Measurements from ENCODE around the gene SPAG4. TPM values are rescaled to one million over a fixed set of nuclear protein-coding genes. Genes with fewer than 3 reads are reported as not detected.

SPAG4 gene
- total RNA-seq, 1 donor from 2014 or later = 5.7 TPM

GRCh38 chr20:35652641-35653429 lies 37.2 kb downstream of the SPAG4 start:
- no peak for DNase-seq (ENCODE audit: extremely low read depth, low read depth, low spot score)

DNA sequence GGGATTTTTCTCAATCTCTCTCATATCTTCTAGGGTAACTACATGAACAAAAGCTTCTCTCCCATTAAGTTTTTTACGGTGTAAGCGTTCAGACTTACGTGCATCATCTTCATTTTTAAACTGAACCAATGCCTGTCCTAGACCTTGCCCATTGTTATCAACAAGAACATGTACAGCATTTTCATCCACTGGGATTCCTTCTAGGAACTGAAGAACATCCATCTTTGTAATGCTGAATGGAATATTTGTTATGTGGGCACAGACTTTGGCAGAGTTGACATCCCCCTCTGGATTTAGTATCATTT lies 37.8 kb downstream of the SPAG4 start:
- no peak for DNase-seq (ENCODE audit: extremely low read depth, low read depth, low spot score)

DNA sequence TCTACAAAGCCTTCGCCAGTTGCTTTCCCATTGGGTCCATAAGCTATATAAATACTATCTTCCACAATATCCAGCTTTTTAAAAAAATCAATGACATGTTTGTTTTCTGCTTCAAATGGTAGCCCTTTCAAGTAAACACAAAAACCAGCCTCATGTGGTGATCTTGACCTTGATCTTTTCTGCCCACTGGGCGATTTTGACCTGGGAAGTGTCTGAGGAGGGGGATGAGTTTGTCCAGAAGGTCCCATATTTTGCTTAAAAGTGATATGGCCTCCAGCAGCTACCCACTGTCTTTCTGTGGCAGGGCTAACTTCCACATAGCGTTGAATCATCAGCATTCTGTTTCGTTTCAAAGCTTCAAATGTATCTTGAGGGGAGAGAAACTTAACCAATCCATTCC lies 38.3 kb downstream of the SPAG4 start:
- no peak for DNase-seq (ENCODE audit: extremely low read depth, low read depth, low spot score)

DNA sequence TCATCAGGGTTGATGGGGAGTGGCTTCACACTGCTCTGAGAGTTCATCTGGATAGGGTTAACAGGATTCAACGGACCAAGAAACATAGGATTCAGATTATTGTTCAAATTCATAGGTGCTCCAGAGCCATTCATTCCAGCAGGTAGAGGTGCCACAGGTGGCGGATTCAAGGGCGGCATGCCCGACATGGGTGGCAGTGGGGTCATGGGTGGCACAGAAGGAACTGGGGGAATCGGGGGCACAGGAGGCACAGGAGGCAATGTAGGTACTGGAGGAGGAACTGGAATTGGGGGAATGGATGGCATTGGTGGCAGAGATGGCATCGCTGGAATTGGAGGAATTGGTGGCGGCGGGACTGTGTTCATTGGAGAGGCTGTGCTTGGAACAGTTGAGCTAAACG lies 38.8 kb downstream of the SPAG4 start:
- DNase-seq (ENCODE audit: extremely low read depth, low read depth, low spot score) = no peak

DNA sequence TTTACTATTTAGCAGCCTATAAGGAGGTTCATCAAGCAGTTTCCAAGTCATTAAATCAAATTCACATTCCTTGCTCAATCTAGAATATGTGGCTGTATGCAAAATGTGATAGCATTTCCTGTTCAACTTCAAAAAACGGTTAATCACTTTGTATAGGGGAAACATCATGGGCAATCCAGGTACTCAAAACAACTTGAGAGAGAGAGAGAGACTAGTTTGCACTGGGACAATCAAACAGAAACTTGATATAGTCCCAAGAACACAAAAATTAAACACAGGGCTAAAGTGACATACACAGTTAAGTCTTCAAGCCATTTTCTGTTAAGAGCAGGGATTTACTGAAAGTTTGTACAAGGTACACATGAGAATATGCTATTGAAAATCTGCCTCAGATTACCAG lies 41.6 kb downstream of the SPAG4 start:
- no peak for DNase-seq (ENCODE audit: extremely low read depth, low read depth, low spot score)

DNA sequence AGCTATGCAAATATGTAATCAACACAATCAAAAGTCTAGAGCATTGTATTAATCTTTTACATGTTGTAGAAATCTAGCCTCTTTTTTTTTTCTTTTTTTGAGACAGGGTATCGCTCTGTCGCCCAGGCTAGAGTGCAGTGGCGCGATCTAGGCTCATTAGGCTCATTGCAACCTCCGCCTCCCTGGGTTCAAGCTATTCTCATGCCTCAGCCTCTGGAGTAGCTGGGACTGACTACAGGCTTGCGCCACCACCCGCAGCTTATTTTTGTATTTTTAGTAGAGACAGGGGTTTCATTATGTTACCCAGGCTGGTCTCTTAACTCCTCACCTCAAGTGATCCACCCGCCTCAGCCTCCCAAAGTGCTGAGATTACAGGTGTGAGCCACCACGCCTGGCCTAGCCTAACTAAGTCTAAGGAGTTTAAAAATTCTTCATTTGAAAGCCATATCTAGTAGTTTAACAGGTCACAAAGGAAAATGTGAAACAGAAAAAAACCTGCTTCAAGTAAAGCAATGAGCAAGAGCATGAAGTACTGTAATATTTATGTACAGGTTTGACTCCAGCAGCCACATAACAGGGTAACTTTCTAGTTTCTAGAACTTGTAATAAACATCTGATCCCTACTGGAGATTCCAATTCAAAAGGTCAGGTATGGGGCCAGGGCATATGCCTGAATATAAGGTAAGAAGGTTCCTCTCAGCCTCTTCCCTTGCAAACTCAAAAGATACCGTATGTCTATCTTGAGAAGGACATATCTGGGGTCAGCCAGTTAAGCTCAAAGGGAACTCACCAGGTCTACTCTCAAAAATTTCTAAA lies 44.7 kb downstream of the SPAG4 start:
- no peak for DNase-seq (ENCODE audit: extremely low read depth, low read depth, low spot score)

GRCh38 chr20:35661053-35661452 lies 45.4 kb downstream of the SPAG4 start:
- no peak for DNase-seq (ENCODE audit: extremely low read depth, low read depth, low spot score)

GRCh38 chr20:35661908-35662307 lies 46.3 kb downstream of the SPAG4 start:
- DNase-seq (ENCODE audit: extremely low read depth, low read depth, low spot score) = no peak

- no peak for DNase-seq (ENCODE audit: extremely low read depth, low read depth, low spot score)
Observed at GRCh38 chr20:35662551-35662950, 46.9 kb downstream of the SPAG4 start.

- no peak for DNase-seq (ENCODE audit: extremely low read depth, low read depth, low spot score)
Observed at GRCh38 chr20:35663516-35664465, 48.2 kb downstream of the SPAG4 start.

GRCh38 chr20:35664466-35665206 lies 49.0 kb downstream of the SPAG4 start, which contains the start of the genes CPNE1 and RBM12:
CPNE1 (minus strand) TSS chr20:35664900; CDS start chr20:35632923, 31,977 bp downstream.
RBM12 (minus strand) TSS chr20:35664900; CDS start chr20:35655322, 9,578 bp downstream.
- DNase-seq (ENCODE audit: extremely low read depth, low read depth, low spot score) = peak; percentile 72

DNA sequence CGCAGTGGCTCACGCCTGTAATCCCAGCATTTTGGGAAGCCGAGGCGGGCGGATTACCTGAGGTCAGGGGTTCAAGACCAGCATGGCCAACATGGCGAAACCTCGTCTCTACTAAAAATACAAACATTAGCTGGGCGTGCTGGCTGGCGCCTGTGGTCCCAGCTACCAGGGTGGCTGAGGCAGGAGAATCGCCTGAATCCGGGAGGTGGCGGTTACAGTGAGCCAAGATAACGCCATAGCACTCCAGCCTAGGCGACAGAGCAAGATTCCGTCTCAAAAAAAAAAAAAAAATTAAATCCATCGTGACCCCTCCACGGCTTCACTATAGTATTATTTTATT lies 50.3 kb downstream of the SPAG4 start:
- DNase-seq (ENCODE audit: extremely low read depth, low read depth, low spot score) = no peak

DNA sequence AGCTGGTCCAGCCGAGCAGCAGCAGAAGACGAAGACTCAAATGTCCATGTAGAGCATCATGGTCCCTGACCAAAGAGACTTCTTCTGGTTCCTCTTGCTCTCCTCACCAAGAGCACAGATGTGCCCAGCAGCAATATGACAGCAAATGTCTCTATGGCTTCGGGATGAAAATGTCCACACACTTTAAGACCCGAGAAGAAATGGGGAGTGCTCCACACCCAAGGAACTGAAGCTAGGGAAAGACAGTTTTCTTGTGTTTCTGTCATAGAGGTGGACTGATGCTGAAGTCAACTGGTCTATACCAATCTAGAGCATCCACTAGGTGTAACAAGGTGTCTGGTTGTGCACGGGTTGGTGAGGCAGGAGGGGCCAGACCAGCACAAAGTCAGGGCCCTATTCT lies 53.6 kb downstream of the SPAG4 start:
- no peak for DNase-seq (ENCODE audit: extremely low read depth, low read depth, low spot score)

- DNase-seq (ENCODE audit: extremely low read depth, low read depth, low spot score) = no peak
Observed at GRCh38 chr20:35669681-35670080, 54.1 kb downstream of the SPAG4 start.

Other genes with a start within 250 kb of the SPAG4 start
- gene UQCC1, start 203.9 kb upstream of the SPAG4 start, total RNA-seq = 26.0 and 36.2 TPM in 2 replicates
- 0.53 and 6.1 TPM in 2 replicates for gene GDF5, start 177.6 kb upstream of the SPAG4 start, total RNA-seq
- gene CEP250, start 160.2 kb upstream of the SPAG4 start, total RNA-seq = 31.6 and 32.0 TPM in 2 replicates
- gene C20orf173, start 86.2 kb upstream of the SPAG4 start, total RNA-seq = not detected in 2 replicates
- gene ERGIC3, start 73.8 kb upstream of the SPAG4 start, total RNA-seq = 170 and 258 TPM in 2 replicates
- 93.1 and 149 TPM in 2 replicates for gene CPNE1, start 49.1 kb downstream of the SPAG4 start, total RNA-seq
- 33.0 and 47.3 TPM in 2 replicates for gene RBM12, start 49.1 kb downstream of the SPAG4 start, total RNA-seq
- gene NFS1, start 83.5 kb downstream of the SPAG4 start, total RNA-seq = 22.3 and 28.3 TPM in 2 replicates
- 333 and 513 TPM in 2 replicates for gene ROMO1, start 83.6 kb downstream of the SPAG4 start, total RNA-seq
- gene RBM39, start 126.4 kb downstream of the SPAG4 start, total RNA-seq = 134 and 187 TPM in 2 replicates
- gene PHF20, start 156.2 kb downstream of the SPAG4 start, total RNA-seq = 46.6 and 47.0 TPM in 2 replicates

Measured in glomerular endothelial cell (primary cell).